Measurements from ENCODE around the gene PRKG1. TPM values are rescaled to one million over a fixed set of nuclear protein-coding genes. Genes with fewer than 3 reads are reported as not detected.
A peak's percentile ranks its signal among the peaks of the same experiment; 100 is the strongest.

Gene PRKG1
- total and polyA plus RNA-seq, 2 of the 8 experiments (the other 6 are each of a cell fraction or from before 2014, with no cell fraction given), result 4.2 to 15.2 TPM

GRCh38 chr10:52346394-52347326 is 1272.4 kb downstream of the PRKG1 start:
- H3K4me2 ChIP-seq (ENCODE audit: insufficient read depth in 1 of 2, low read depth in 2 of 2, low read length in 2 of 2), result no peak overlapping the region
- no peak overlapping the region for H4K8ac ChIP-seq (ENCODE audit: extremely low read depth, insufficient read depth, low read length)
- DNase-seq (ENCODE audit: low read depth in 1 of 2, low spot score in 2 of 2), result no peak
- H3K4me1 ChIP-seq (replicated peaks in 1 of 4; ENCODE audit: control insufficient read depth in 3 of 4, insufficient read depth in 4 of 4, low read length in 3 of 4), result no peaks in the 10 kb centered on the region; a peak in 1 of 7 replicates
- H3K56ac ChIP-seq (replicated peaks; ENCODE audit: insufficient read length, low read depth, low read length), result no peak overlapping the region
- no peak overlapping the region for H2AK5ac ChIP-seq (ENCODE audit: low read depth, low read length)
- no peak overlapping the region for H3K18ac ChIP-seq (ENCODE audit: extremely low read depth, low read length)
- no peak for FAIRE-seq
- no peaks in the 10 kb centered on the region for H3K23me2 ChIP-seq (ENCODE audit: low read depth, low read length)
- H2BK12ac ChIP-seq (ENCODE audit: low read depth, low read length), result no peak overlapping the region
- no peak overlapping the region for H4K91ac ChIP-seq (replicated peaks; ENCODE audit: insufficient read length, low read length)
- no peak overlapping the region for H4K5ac ChIP-seq (ENCODE audit: insufficient read length, low read depth, low read length)
- H3K14ac ChIP-seq (ENCODE audit: insufficient read length), result no peak overlapping the region
- no peak overlapping the region for H3K27ac ChIP-seq (ENCODE audit: low read depth, low read length)
- no peaks in the 10 kb centered on the region for H3K9me3 ChIP-seq (ENCODE audit: insufficient read depth in 2 of 2, low read depth in 1 of 2, low read length in 1 of 2)
- H3K9ac ChIP-seq (replicated peaks in 1 of 4; ENCODE audit: extremely low read depth in 1 of 4, low read depth in 3 of 4, low read length in 3 of 4), result no peak overlapping the region
- H2BK5ac ChIP-seq (ENCODE audit: low read depth, low read length), result no peak overlapping the region
- CTCF ChIA-PET (ENCODE audit: partially characterized antibody), result interaction anchor here (0.6 to 2.3 kb wide), 2 partner anchors 60 to 141 kb away, joined by 3 to 8 read pairs; no protein-coding TSS in a partner anchor
- H3K4ac ChIP-seq (replicated peaks; ENCODE audit: insufficient read length, low read depth, low read length), result no peak overlapping the region
- no peaks in the 10 kb centered on the region for H3K79me1 ChIP-seq (ENCODE audit: low read depth, low read length)
- no peak overlapping the region for H2BK20ac ChIP-seq (ENCODE audit: low read length)
- H2BK120ac ChIP-seq (replicated peaks; ENCODE audit: low read depth, low read length), result no peak overlapping the region
- no peaks in the 10 kb centered on the region for H3K79me2 ChIP-seq (ENCODE audit: control insufficient read depth in 1 of 2, insufficient read depth in 2 of 2, low read length in 2 of 2)
- H4K20me1 ChIP-seq (replicated peaks in 1 of 2; ENCODE audit: control insufficient read depth in 1 of 2, insufficient read depth in 2 of 2, low read length in 2 of 2), result no peaks in the 10 kb centered on the region
- POLR2A ChIA-PET (ENCODE audit: partially characterized antibody), result no interaction called here
- H3K36me3 ChIP-seq (ENCODE audit: control insufficient read depth in 2 of 4, insufficient read depth in 4 of 4, low read length in 3 of 4), result no peaks in the 10 kb centered on the region
- H3K23ac ChIP-seq (ENCODE audit: insufficient read length), result no peak overlapping the region
- H2BK15ac ChIP-seq (ENCODE audit: low read length), result no peak overlapping the region
- WGBS, 2 experiments (ENCODE audit: extremely low coverage in 1 of 2, insufficient coverage in 1 of 2, insufficient read length in 1 of 2, insufficient replicate concordance in 2 of 2, low coverage in 1 of 2, low lambda C conversion rate in 2 of 2, missing lambda C conversion rate in 1 of 2), result 97% methylated on average over 20 of the region's 27 CpGs; no CpG with 5 or more reads in 1 of the 2 experiments
- TF ChIP-seq POLR2A (IDR thresholded peaks at IDR 0.05; ENCODE audit: control extremely low read depth in 1 of 2, low read depth in 2 of 2, low read length in 2 of 2) (no peak), CTCF (IDR thresholded peaks at IDR 0.05; ENCODE audit: control extremely low read depth in 1 of 3, insufficient read depth in 1 of 3, low read depth in 1 of 3, low read length in 3 of 3) (peak in 1 of 3 experiments; percentile 47; a peak in 1 of 4 replicates), CBX8 (IDR thresholded peaks at IDR 0.05; ENCODE audit: borderline replicate concordance, low read depth, low read length) (no peak), RBBP5 (IDR thresholded peaks at IDR 0.05; ENCODE audit: borderline replicate concordance, low read depth, low read length) (no peak), CBX5 (IDR thresholded peaks at IDR 0.05; ENCODE audit: low read depth, low read length) (no peak), TCF12 (IDR thresholded peaks at IDR 0.05; ENCODE audit: low read depth, low read length) (no peak), EGR1 (IDR thresholded peaks at IDR 0.05; ENCODE audit: borderline replicate concordance, low read depth, low read length) (no peak)
- no peak overlapping the region for H2AFZ ChIP-seq (ENCODE audit: low read length)
- no peak overlapping the region for H3K4me3 ChIP-seq (ENCODE audit: extremely low read depth in 1 of 4, insufficient read depth in 2 of 4, low read depth in 3 of 4, low read length in 4 of 4)
- H3K27me3 ChIP-seq (replicated peaks in 1 of 4; ENCODE audit: control insufficient read depth in 3 of 4, extremely low read depth in 1 of 4, insufficient read depth in 3 of 4, low read length in 3 of 4), result no peaks in the 10 kb centered on the region

Data from H1 (cell line).